ENCODE results near the gene VPS36. TPM values are rescaled to one million over a fixed set of nuclear protein-coding genes. Genes with fewer than 3 reads are reported as not detected.
A peak's percentile ranks its signal among the peaks of the same experiment; 100 is the strongest.

VPS36 gene
- total and polyA plus RNA-seq, 9 of the 15 experiments (the other 6 are each of a cell fraction or from before 2014, with no cell fraction given): 8.4 to 30.6 (median 23.7) TPM

GRCh38 chr13:52454820-52455676, 4.6 kb upstream of the VPS36 start, which contains the start of gene CKAP2 (continued):
- TF ChIP-seq ARID4B (CRISPR knock-in tag; IDR thresholded peaks at IDR 0.05) (peak; percentile 45; the same call in 1 of the 2 replicates), SIN3A (IDR thresholded peaks at IDR 0.05; ENCODE audit: borderline replicate concordance in 2 of 2, control insufficient read depth in 1 of 2, low read depth in 2 of 2, low read length in 2 of 2) (peak in 1 of 2 experiments; percentile 55; a peak in 1 of 4 replicates), CBX8 (IDR thresholded peaks at IDR 0.05; ENCODE audit: borderline replicate concordance, extremely low read depth, low read depth, low read length, poor library complexity, severe bottlenecking) (no peak), RBBP5 (IDR thresholded peaks at IDR 0.05; ENCODE audit: borderline replicate concordance, insufficient read depth, low read length, poor library complexity, severe bottlenecking) (peak; percentile 83), DPF2 (IDR thresholded peaks at IDR 0.05) (peak; percentile 46), PHTF2 (CRISPR knock-in tag; IDR thresholded peaks at IDR 0.05) (no peak), RBM39 (optimal IDR thresholded peaks at IDR 0.05; ENCODE audit: low read depth, low read length) (no peak), ZNF699 (CRISPR knock-in tag; IDR thresholded peaks at IDR 0.05; ENCODE audit: insufficient replicate concordance) (no peak), RAD21 (CRISPR knock-in tag; conservative IDR thresholded peaks at IDR 0.05 in 1 of 2, IDR thresholded peaks at IDR 0.05 in 1 of 2) (peak in 1 of 2 experiments; percentile 22; a peak in 1 of 4 replicates), POLR3G (IDR thresholded peaks at IDR 0.05; ENCODE audit: extremely low read depth, insufficient read length, insufficient replicate concordance) (no peak), L3MBTL2 (IDR thresholded peaks at IDR 0.05) (peak; percentile 66), NBN (IDR thresholded peaks at IDR 0.05; ENCODE audit: low read depth) (peak; percentile 68; the same call in 1 of the 2 replicates), MAFK (IDR thresholded peaks at IDR 0.05; ENCODE audit: low read length) (0 out of 2 replicates have a peak, but pooled peaks have one; percentile 53), ZFX (CRISPR knock-in tag; IDR thresholded peaks at IDR 0.05) (peak; percentile 93), TOE1 (IDR thresholded peaks at IDR 0.05; ENCODE audit: borderline replicate concordance) (peak; percentile 56; the same call in 1 of the 2 replicates), TOE1 (CRISPR knock-in tag; IDR thresholded peaks at IDR 0.05; ENCODE audit: borderline replicate concordance, low read depth) (no peak), BRD9 (IDR thresholded peaks at IDR 0.05; ENCODE audit: low read depth, partially characterized antibody) (peak; percentile 66), TFAP4 (CRISPR knock-in tag; IDR thresholded peaks at IDR 0.05; ENCODE audit: borderline replicate concordance) (peak; percentile 53; the same call in 1 of the 2 replicates), HMGN3 (IDR thresholded peaks at IDR 0.05; ENCODE audit: borderline replicate concordance, extremely low read depth, insufficient read length, low read depth, low read length) (peak; percentile 42), C11orf30 (IDR thresholded peaks at IDR 0.05; ENCODE audit: low read depth) (peak; percentile 41), SRSF9 (IDR thresholded peaks at IDR 0.05; ENCODE audit: borderline replicate concordance, low read depth, low read length) (no peak)
